Right kidney (tissue), 1 donor: ENCODE results near the gene SLC39A7.

Experiments used
- DNase-seq: peaks from one replicate; pipeline ENCODE4 v3.0.0-alpha.2; 2016

Gene SLC39A7

GRCh38 chr6:33168639-33169038, 32.0 kb upstream of the SLC39A7 start:
- no peak for DNase-seq

DNA sequence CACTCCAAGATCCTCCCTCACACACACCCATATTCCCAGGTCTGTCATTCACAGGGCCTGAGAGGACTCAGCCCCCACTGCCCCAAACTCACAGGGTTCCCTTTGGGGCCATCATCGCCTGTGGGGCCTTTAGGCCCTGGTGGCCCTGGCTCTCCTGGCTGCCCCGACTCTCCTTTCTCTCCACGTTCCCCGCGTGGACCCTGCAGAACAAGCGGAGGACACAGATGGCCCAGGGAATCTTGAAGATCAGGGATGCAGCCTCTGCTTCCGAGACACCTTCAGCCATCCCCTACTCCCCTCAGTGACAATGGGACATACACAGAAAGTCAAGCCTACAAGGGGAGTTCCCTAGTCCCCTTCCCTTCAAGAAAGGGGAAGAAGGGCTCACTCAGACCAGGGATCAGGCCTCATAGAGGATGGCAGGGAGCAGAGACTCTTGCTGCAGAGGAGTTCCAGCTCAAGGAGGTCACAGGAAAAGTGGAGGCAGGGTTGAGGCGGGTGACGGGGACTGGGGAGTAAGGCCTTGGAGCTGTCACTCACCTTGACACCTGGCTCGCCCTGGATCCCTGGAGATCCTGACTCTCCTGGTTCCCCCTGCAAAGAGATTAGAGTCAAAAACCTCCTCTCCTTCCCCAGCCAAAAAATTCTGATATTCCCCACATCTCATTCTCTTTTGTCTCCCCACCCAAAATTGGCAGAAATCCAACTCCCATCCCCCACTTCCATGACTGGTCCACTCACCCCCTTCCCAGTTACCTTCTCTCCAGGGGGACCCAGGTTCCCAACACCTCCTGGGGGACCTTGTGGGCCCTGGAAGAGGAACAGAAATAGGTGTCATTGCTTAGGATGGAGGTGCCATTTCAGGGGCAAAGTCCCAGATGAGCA, 31.1 kb upstream of the SLC39A7 start:
- DNase-seq: no peak

DNA sequence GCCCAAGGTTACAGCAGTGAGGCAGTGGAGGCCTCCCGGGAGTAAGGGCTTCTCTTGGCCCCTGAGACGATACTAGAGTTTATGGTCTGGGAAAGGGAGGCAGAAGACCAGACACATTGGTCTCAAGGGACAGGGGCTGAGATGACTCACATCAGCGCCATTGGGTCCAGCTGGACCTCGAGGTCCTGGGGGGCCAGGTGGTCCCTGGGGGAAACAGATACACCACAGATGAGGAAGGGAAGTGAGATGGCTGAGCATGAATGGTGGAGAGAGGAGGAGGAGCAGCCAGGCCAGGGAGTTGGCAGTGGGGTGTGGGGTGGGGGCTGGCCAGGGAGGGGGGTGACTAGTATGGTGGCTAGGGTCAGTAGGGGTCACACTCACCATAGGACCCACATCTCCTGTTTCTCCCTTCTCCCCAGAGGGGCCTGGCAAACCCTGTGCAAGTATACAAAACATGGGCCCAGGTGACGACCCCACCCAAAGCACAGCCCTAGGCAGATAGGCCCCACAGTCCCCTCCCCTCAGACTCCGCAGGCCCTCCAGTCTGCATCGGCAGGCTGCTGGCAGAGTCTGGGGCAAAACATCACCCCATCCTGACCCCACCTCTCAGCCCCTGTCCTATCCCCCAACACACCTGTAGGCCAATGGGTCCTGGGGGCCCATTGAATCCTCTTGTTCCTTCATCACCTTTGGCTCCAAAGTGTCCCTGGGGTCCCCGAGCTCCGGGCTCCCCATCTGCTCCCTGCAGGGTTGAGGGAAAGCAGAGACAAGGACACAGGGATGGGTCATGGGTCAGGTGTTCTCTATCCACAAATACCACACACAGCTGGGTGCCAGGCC, 30.3 kb upstream of the SLC39A7 start:
- DNase-seq: no peak

- no peak for DNase-seq
These were observed 29.4 kb upstream of the SLC39A7 start for GRCh38 chr6:33171016-33171879.

DNA sequence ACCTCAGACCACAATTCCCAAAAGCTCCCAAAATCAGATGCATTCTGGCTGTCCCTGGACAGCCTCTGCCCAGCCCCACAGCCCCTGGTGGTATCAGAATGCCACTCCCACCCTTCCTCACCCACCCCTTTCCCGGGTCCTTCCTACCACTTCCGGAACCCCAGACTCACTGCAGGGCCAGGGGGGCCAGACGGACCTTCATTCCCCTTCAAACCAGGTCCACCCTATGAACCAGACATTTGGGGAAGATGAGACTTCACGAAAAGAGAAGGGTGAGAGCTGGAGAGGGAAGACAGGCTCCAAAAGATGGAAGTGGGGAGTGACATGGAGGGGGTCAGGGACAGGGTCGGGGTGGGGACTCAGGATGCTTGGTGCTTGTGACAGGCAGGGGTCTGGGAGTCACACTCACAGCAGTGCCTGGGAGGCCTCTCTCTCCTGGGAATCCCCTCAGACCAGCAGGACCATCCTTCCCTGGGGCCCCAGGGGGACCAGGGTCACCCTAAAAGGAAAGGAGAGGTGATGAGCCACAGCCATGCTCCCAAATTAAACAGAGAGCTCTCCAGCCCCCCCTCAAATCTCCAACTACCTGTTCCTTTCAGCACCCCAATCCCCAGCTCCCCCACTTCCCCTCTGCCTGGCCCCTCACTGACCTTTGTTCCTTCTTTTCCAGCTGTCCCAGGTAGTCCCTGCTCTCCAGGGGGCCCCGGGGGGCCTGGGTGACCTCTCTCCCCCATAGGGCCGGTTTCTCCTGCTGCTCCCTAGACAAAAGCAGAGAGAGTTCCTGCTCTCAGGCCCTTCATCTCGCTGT, 28.6 kb upstream of the SLC39A7 start:
- DNase-seq: no peak

DNA sequence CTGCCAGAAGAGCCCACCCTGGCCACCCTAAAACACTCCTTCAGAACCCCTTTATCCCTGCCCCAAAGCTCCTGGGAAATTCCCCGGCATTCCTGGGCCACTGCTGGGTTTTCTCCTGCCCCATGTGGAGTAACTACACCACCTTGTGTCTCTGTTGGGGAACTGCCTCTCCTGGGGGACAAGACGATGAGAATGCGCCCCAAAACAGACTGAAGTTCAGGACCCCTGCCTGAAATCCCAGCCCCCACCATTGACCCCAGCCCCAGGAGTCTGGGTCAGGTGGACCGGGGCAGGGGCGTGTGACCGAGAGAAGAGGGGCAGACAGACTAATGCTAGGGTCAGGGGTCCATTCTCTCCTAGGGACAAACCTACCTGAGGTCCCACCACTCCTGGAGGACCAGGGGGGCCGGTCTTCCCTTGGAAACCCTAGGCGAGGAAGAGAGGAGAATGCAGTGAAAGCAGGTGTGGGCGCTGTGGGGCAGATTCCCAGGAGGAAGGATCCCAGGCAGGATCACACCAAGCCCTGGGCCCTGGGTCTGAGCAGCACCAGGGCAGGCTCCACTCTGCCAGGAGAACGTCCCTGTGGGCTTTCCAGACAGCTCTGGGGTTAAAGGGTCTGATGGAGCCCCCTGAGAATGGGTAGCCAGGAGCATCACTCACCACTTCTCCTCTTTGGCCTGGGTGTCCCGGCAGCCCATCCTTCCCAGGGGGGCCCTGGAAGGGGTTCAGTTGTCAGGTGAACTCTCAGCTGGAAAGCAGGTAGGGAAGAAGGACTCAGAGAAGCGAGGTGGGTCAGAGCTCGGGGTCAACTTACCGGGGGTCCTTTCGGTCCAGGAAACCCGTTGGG, 27.8 kb upstream of the SLC39A7 start:
- DNase-seq: no peak

DNA sequence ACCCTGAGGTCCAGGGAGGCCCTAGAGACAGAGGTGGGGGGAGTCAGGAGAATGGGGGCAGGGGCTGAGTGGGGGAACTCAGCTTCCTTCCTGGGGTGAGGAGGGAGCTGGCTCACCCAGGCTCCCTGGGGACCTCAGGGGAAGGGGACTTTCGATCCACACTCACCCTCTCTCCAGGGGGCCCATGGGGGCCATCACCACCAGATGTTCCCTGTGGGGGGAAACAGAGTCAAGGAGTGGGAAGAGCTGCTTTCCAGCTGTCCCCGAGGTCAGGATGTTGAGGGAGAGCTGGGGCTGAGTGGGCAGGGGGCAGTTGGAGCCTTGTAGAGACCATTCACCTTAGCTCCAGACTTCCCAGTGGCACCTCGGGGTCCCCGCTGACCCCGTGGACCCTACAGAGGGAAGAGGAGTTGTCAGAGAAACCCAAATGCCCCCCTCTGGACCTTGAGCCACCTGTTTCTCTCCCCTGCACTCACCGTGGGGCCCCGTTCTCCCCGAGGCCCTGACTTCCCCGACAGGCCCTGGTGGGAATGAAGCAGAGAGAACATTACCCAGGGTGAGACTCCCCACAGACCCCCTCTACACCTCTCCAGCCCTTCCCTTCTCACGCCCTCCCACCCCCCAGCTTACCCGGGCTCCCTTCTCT, 27.0 kb upstream of the SLC39A7 start:
- DNase-seq: no peak

- no peak for DNase-seq
These were observed 25.9 kb upstream of the SLC39A7 start for GRCh38 chr6:33174784-33175183.

DNA sequence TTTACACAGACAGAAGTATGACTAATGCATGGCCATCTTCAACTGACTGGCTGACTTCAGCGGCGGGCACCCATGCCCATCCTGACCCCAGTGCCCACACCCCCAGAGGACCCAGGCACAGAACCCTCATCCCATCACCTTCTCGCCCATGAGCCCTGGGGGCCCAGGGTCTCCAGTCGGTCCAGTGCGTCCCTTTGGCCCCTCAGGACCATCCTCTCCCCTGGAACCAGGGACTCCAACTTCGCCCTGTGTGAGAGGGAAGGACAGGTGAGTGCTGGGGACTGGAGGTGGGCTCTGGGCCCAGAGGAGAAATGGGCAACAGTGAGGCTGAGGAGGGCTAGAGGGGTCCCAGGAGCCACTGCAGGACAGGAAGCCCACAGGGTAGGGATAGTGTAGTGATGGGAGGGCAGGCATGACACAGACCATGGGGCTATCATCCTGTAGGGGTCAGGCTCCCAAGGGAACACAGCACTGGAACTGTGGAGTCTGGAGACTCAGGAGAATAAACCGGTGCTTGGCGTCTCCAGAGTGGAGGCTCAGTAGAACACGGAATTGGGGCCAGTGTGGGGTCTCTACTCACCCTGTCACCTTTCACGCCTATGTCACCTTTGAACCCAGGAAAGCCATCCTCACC, 25.1 kb upstream of the SLC39A7 start:
- no peak for DNase-seq

GRCh38 chr6:33176906-33177305, 23.8 kb upstream of the SLC39A7 start:
- no peak for DNase-seq

GRCh38 chr6:33177552-33178446, 22.9 kb upstream of the SLC39A7 start:
- DNase-seq: no peak

GRCh38 chr6:33178755-33179475, 21.8 kb upstream of the SLC39A7 start:
- DNase-seq: no peak

- no peak for DNase-seq
These were observed 19.5 kb upstream of the SLC39A7 start for GRCh38 chr6:33181141-33181540.

DNA sequence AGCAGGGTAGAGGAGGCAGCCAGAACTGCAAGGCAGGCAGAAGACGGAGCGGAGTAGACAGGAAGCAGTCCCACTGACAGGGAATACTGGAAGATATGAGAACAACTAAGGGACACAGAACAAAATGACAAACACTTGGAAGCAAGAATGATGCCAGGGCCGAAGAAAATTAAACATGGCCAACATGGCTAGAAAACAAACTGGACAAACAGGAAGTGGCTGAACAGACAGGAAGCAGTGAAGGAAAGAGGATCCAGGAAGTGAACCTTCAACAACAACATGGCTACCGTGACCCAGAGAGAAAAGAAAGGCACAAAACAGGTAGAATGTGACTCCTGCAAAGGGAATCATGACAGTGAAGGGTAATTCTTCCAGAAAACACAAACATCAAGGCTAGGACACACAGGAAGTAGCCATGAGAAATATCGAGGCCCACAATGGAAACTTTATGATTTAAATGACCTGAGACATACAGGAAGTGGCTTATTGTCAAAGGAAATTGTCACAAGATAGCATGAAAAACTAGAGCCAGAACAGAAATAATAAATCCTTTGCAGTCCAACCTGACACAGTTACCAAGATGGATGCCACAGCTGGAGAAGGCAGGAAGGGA, 17.5 kb upstream of the SLC39A7 start:
- DNase-seq: no peak

DNA sequence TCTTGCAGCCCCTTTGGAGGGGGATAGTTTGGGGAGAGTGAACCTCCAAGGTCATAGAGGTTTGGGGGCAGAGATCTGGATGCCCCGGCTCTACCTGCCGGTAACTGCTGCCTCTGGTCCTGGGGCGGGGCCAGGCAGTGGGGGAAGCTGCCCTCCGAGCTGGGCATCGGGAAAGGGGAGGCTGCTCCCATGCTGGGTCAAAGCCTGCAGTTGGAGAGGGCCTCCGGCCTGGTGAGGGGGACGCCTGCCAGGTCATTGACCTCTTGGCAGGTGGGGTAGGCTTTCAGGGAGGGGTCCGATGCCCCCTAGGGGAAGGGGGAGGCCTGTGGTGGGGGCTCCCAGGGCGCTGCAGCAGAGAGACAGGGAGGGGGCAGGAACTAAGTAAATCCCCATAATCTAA, 15.5 kb upstream of the SLC39A7 start:
- no peak for DNase-seq

- no peak for DNase-seq
These were observed 14.9 kb upstream of the SLC39A7 start for GRCh38 chr6:33185654-33186187.

- DNase-seq: no peak
These were observed 12.9 kb upstream of the SLC39A7 start for GRCh38 chr6:33187809-33188208.
